K562 (cell line): ENCODE data around the gene NRF1. TPM values are rescaled to one million over a fixed set of nuclear protein-coding genes. Genes with fewer than 3 reads are reported as not detected.

Experiments
- CHD1 ChIP-seq: fragments of 200-600 bp; sonication (generic); IDR thresholded peaks from one replicate; pipeline ENCODE4 v1.6.1; 2012; ENCODE audit warnings: mild to moderate bottlenecking, moderate library complexity, low read length, inconsistent platforms
- ELF4 ChIP-seq: fragments of 450-650 bp; formaldehyde crosslinking; IDR thresholded peaks from 2 replicates; pipeline ENCODE4 v1.4.0; 2022; ENCODE audit warnings: missing genetic modification characterization
- ELK1 ChIP-seq: sonication (generic); formaldehyde crosslinking; IDR thresholded peaks from 2 replicates; pipeline ENCODE4 v1.8.1; 2022; ENCODE audit warnings: missing genetic modification reagents
- EZH2 ChIP-seq: IDR thresholded peaks from 2 replicates; pipeline ENCODE4 v1.6.1; 2012; ENCODE audit warnings: low read depth, mild to moderate bottlenecking, inconsistent platforms, low read length, borderline replicate concordance
- HEY1 ChIP-seq: fragments of 250-450 bp; sonication (Bioruptor Pico); IDR thresholded peaks from 2 replicates; pipeline ENCODE4 v1.5.0; 2020; ENCODE audit warnings: mild to moderate bottlenecking, moderate library complexity, borderline replicate concordance
- HNRNPK ChIP-seq: fragments of 200-400 bp; formaldehyde crosslinking; IDR thresholded peaks from one replicate; pipeline ENCODE4 v1.6.1; 2018; ENCODE audit warnings: mild to moderate bottlenecking, low read depth, low read length; ENCODE audit not compliant: poor library complexity, severe bottlenecking
- IRF9 ChIP-seq: fragments of 450-650 bp; IDR thresholded peaks from 2 replicates; pipeline ENCODE4 v1.6.1; 2016; ENCODE audit warnings: missing biosample characterization, missing genetic modification characterization
- MLLT1 ChIP-seq, 2 experiments: fragments of 450-650 bp; IDR thresholded peaks; 2 replicates each; pipeline ENCODE4 v1.6.1; 2016
- NR0B1 ChIP-seq: fragments of 450-650 bp; IDR thresholded peaks from one replicate; pipeline ENCODE4 v1.6.1; 2018; ENCODE audit warnings: mild to moderate bottlenecking, moderate library complexity; ENCODE audit not compliant: partially characterized antibody
- PRDM10 ChIP-seq: fragments of 450-650 bp; IDR thresholded peaks from 2 replicates; pipeline ENCODE4 v1.6.1; 2018; ENCODE audit not compliant: partially characterized antibody
- USF1 ChIP-seq: sonication (generic); formaldehyde crosslinking; IDR thresholded peaks from 2 replicates; pipeline ENCODE4 v1.9.0; 2022; ENCODE audit warnings: mild to moderate bottlenecking, missing genetic modification reagents
- WHSC1 ChIP-seq: IDR thresholded peaks from one replicate; pipeline ENCODE4 v1.6.1; 2012; ENCODE audit warnings: low read length, control low read depth, inconsistent platforms
- ZBTB5 ChIP-seq: fragments of 450-650 bp; IDR thresholded peaks from 2 replicates; pipeline ENCODE4 v1.6.1; 2017; ENCODE audit warnings: antibody characterized with exemption
- ZC3H8 ChIP-seq: fragments of 450-650 bp; IDR thresholded peaks from 2 replicates; pipeline ENCODE4 v1.6.1; 2017
- ZNF124 ChIP-seq: sonication (generic); formaldehyde crosslinking; IDR thresholded peaks from 2 replicates; pipeline ENCODE4 v1.8.1; 2022; ENCODE audit warnings: missing genetic modification reagents
- polyA plus RNA-seq, 8 experiments: library from polyadenylated mRNA; depleted of rRNA in 4 of 8; stranded (reverse) in 5 of 8; unstranded in 3 of 8; fragments of >200 nt; fragmentation: Nextera tagmentation in 2 of 8; fragmentation: Illumina TruSeq in 1 of 8; extraction: Ambion mirVana in 2 of 8; extraction: Trizol in 1 of 8; gene quantifications; 2 replicates each; pipeline versions ENCODE4 v1.2.1 to v1.2.3, GENCODE V29; 2011 to 2014; ENCODE audit warnings: inconsistent platforms in 1 of 8, missing spikeins in 1 of 8
- total RNA-seq, 7 experiments: library from RNA; depleted of rRNA in 6 of 7; stranded (reverse); fragments of >200 nt in 6 of 7; fragmentation: Illumina TruSeq in 2 of 7; extraction: Trizol in 2 of 7; gene quantifications; 2 replicates each; pipeline versions ENCODE4 v1.2.1 to v1.2.3, GENCODE V29; 2011 to 2021; ENCODE audit warnings: low replicate concordance in 1 of 7

The NRF1 gene
- total and polyA plus RNA-seq, 9 of the 15 experiments (the other 6 are each of a cell fraction or from before 2014, with no cell fraction given), result 8.6 to 28.8 (median 20.3) TPM

GRCh38 chr7:129719980-129720732 lies 108.6 kb downstream of the NRF1 start (continued):
- TF ChIP-seq NR0B1 (no peak), HNRNPK (no peak), HEY1 (peak; percentile 88), ELK1 (CRISPR knock-in tag) (no peak), CHD1 (no peak), IRF9 (tag) (peak; percentile 56; the same call in 1 of the 2 replicates), ELF4 (CRISPR knock-in tag) (peak; percentile 93; the same call in 1 of the 2 replicates), ZC3H8 (no peak), MLLT1 (IDR thresholded peaks at IDR 0.05) (peak in 1 of 2 experiments; percentile 73; a peak in 1 of 4 replicates), PRDM10 (peak; percentile 33), ZNF124 (CRISPR knock-in tag) (no peak), ZBTB5 (no peak), WHSC1 (no peak), USF1 (CRISPR knock-in tag) (peak; percentile 21; the same call in 1 of the 2 replicates), EZH2 (peak; percentile 68; the same call in 1 of the 2 replicates)
